Measurements from ENCODE around the gene PIK3CB. TPM values are rescaled to one million over a fixed set of nuclear protein-coding genes. Genes with fewer than 3 reads are reported as not detected.

Gene PIK3CB
- total RNA-seq, 1 experiment from 2014 or later = 35.6 TPM

GRCh38 chr3:138747225-138747624 is 87.5 kb downstream of the PIK3CB start:
- H3K9ac ChIP-seq (ENCODE audit: extremely low read depth, insufficient read length, low read length) = no peak overlapping the region
- H2BK15ac ChIP-seq (ENCODE audit: low read depth, low read length) = no peak overlapping the region
- no CpG with 5 or more reads among the region's 1 CpG for WGBS (ENCODE audit: extremely low coverage, insufficient read length, low lambda C conversion rate)
- H3K27ac Mint-ChIP-seq = no peak overlapping the region
- H2AFZ ChIP-seq (ENCODE audit: low read length) = no peak overlapping the region
- no peak overlapping the region for H3K4me3 Mint-ChIP-seq
- DNase-seq = no peak
- H3K4me1 Mint-ChIP-seq = no peaks in the 10 kb centered on the region
- no peaks in the 10 kb centered on the region for H3K27me3 Mint-ChIP-seq (ENCODE audit: low read depth)
- no peak overlapping the region for H4K5ac ChIP-seq (ENCODE audit: insufficient read length, low read depth, low read length)
- no peak overlapping the region for H2BK5ac ChIP-seq (ENCODE audit: insufficient read length, low read length)
- no peak overlapping the region for H2BK20ac ChIP-seq (ENCODE audit: low read depth, low read length, poor library complexity, severe bottlenecking)
- no peaks in the 10 kb centered on the region for H3K9me3 ChIP-seq (ENCODE audit: control insufficient read depth, low read depth, low read length)
- H3K4ac ChIP-seq (ENCODE audit: low read depth, low read length) = no peak overlapping the region
- H3K79me1 ChIP-seq (ENCODE audit: insufficient read depth, low read depth, low read length, poor library complexity, severe bottlenecking) = no peaks in the 10 kb centered on the region
- H3K23me2 ChIP-seq (ENCODE audit: insufficient read length, low read depth, low read length, poor library complexity, severe bottlenecking) = no peaks in the 10 kb centered on the region
- H3K18ac ChIP-seq (ENCODE audit: insufficient read length, low read depth, low read length) = no peak overlapping the region
- H3K4me2 ChIP-seq (ENCODE audit: insufficient read depth, insufficient read length, low read length) = no peak overlapping the region
- H3K23ac ChIP-seq (ENCODE audit: insufficient read length, low read depth, low read length) = no peak overlapping the region
- peaks cover 8 to 10% of the 10 kb centered on the region in 2 experiments for H3K9me3 Mint-ChIP-seq
- no peak overlapping the region for H4K8ac ChIP-seq (replicated peaks; ENCODE audit: insufficient read length, low read depth, low read length)
- H4K20me1 ChIP-seq (ENCODE audit: control insufficient read depth, insufficient read depth, insufficient read length) = no peaks in the 10 kb centered on the region
- no peaks in the 10 kb centered on the region for H3K27me3 ChIP-seq (ENCODE audit: insufficient read depth, low read length)
- no peak overlapping the region for H2BK12ac ChIP-seq (ENCODE audit: insufficient read length, low read depth, low read length)
- H3K56ac ChIP-seq (ENCODE audit: insufficient read length, low read depth, low read length) = no peak overlapping the region
- H4K91ac ChIP-seq (ENCODE audit: insufficient read length, low read depth, low read length) = no peak overlapping the region
- no peak for TF ChIP-seq CTCF (conservative IDR thresholded peaks at IDR 0.05)
- H3K14ac ChIP-seq (ENCODE audit: insufficient read depth, low read length) = no peak overlapping the region
- H3K79me2 ChIP-seq (ENCODE audit: insufficient read depth, low read length) = no peaks in the 10 kb centered on the region
- no peak overlapping the region for H2BK120ac ChIP-seq (ENCODE audit: low read depth, low read length, poor library complexity, severe bottlenecking)
- no peak overlapping the region for H3K27ac ChIP-seq (ENCODE audit: insufficient read length, low read depth, low read length)
- H3K4me1 ChIP-seq (ENCODE audit: insufficient read depth, low read length) = no peaks in the 10 kb centered on the region
- H3T11ph ChIP-seq (ENCODE audit: low read length) = no peak overlapping the region
- H3K36me3 Mint-ChIP-seq (ENCODE audit: insufficient read depth in 1 of 3, low read depth in 3 of 3) = peaks cover 10 to 36% (median 14%) of the 10 kb centered on the region in 3 experiments
- H2AK5ac ChIP-seq (ENCODE audit: insufficient read length, low read length) = no peak overlapping the region
